ENCODE measurements around the gene KCNMB2. TPM values are rescaled to one million over a fixed set of nuclear protein-coding genes. Genes with fewer than 3 reads are reported as not detected.

KCNMB2 gene
- total and polyA plus RNA-seq, 4 experiments from 2014 or later: not detected

GRCh38 chr3:178520451-178520850, 15.8 kb upstream of the KCNMB2 start:
- Histone ChIP-seq H3K27me3 (ENCODE audit: insufficient read depth, low read length) (no peaks in the 10 kb centered on the region), H3K4me3 (ENCODE audit: low read length in 2 of 2) (no peak overlapping the region), H3K4me1 (ENCODE audit: insufficient read depth, low read length) (no peaks in the 10 kb centered on the region), H3K9me3 (ENCODE audit: control insufficient read depth in 1 of 2, low read length in 2 of 2) (no peaks in the 10 kb centered on the region), H3K36me3 (ENCODE audit: insufficient read depth, low read length) (no peaks in the 10 kb centered on the region), H3K27ac (ENCODE audit: low read depth, low read length) (no peak overlapping the region)
- no peak for DNase-seq
- Mint-ChIP-seq H3K36me3 (no peaks in the 10 kb centered on the region), H3K4me3 (no peak overlapping the region), H3K9me3 (peaks cover 0 to 3% (median 0%) of the 10 kb centered on the region in 8 donors), H3K27ac (no peak overlapping the region), H3K4me1 (no peaks in the 10 kb centered on the region), H3K27me3 (peaks cover 1 to 7% of the 10 kb centered on the region in 2 donors)
- ChIA-PET POLR2A (ENCODE audit: partially characterized antibody) (no interaction called here), CTCF (ENCODE audit: partially characterized antibody) (no interaction called here)
- intact Hi-C loops (cut with micrococcal nuclease): no loop called here

GRCh38 chr3:178522200-178523052, 13.8 kb upstream of the KCNMB2 start:
- H3K9me3 ChIP-seq (ENCODE audit: control insufficient read depth in 1 of 2, low read length in 2 of 2): no peaks in the 10 kb centered on the region
- intact Hi-C loops (cut with micrococcal nuclease): no loop called here
- POLR2A ChIA-PET (ENCODE audit: partially characterized antibody): interaction anchor here (0.6 kb wide), 1 partner anchor 356 kb away, joined by 3 read pairs; no protein-coding TSS in a partner anchor
- Mint-ChIP-seq H3K36me3 (no peaks in the 10 kb centered on the region), H3K27ac (no peak overlapping the region), H3K9me3 (peaks cover 0 to 3% (median 0%) of the 10 kb centered on the region in 8 donors), H3K4me1 (no peaks in the 10 kb centered on the region), H3K4me3 (no peak overlapping the region), H3K27me3 (peaks cover 1 to 6% of the 10 kb centered on the region in 2 donors)
- no peaks in the 10 kb centered on the region for H3K27me3 ChIP-seq (ENCODE audit: insufficient read depth, low read length)
- no peak overlapping the region for H3K27ac ChIP-seq (ENCODE audit: low read depth, low read length)
- H3K4me1 ChIP-seq (ENCODE audit: insufficient read depth, low read length): no peaks in the 10 kb centered on the region
- H3K36me3 ChIP-seq (ENCODE audit: insufficient read depth, low read length): no peaks in the 10 kb centered on the region
- H3K4me3 ChIP-seq (ENCODE audit: low read length in 2 of 2): no peak overlapping the region
- no peak for DNase-seq
- CTCF ChIA-PET (ENCODE audit: partially characterized antibody): no interaction called here

- POLR2A ChIA-PET (ENCODE audit: partially characterized antibody): no interaction called here
- Mint-ChIP-seq H3K4me1 (no peaks in the 10 kb centered on the region), H3K27ac (no peak overlapping the region), H3K36me3 (no peaks in the 10 kb centered on the region), H3K27me3 (peaks cover 0 to 3% of the 10 kb centered on the region in 2 donors), H3K4me3 (no peak overlapping the region), H3K9me3 (no peaks in the 10 kb centered on the region)
- CTCF ChIA-PET (ENCODE audit: partially characterized antibody): interaction anchor here (1.0 kb wide), 1 partner anchor 139 kb away, joined by 4 read pairs; no protein-coding TSS in a partner anchor
- Histone ChIP-seq H3K9me3 (ENCODE audit: control insufficient read depth in 1 of 2, low read length in 2 of 2) (no peaks in the 10 kb centered on the region), H3K4me3 (ENCODE audit: low read length in 2 of 2) (no peak overlapping the region), H3K36me3 (ENCODE audit: insufficient read depth, low read length) (no peaks in the 10 kb centered on the region), H3K27ac (ENCODE audit: low read depth, low read length) (no peak overlapping the region), H3K4me1 (ENCODE audit: insufficient read depth, low read length) (no peaks in the 10 kb centered on the region), H3K27me3 (ENCODE audit: insufficient read depth, low read length) (no peaks in the 10 kb centered on the region)
- no peak for DNase-seq
- intact Hi-C loops (cut with micrococcal nuclease): no loop called here
Measured at GRCh38 chr3:178525251-178525650, 11.0 kb upstream of the KCNMB2 start.

- Histone ChIP-seq H3K27me3 (ENCODE audit: insufficient read depth, low read length) (no peaks in the 10 kb centered on the region), H3K4me1 (ENCODE audit: insufficient read depth, low read length) (no peaks in the 10 kb centered on the region), H3K27ac (ENCODE audit: low read depth, low read length) (no peak overlapping the region), H3K9me3 (ENCODE audit: control insufficient read depth in 1 of 2, low read length in 2 of 2) (no peaks in the 10 kb centered on the region), H3K4me3 (ENCODE audit: low read length in 2 of 2) (no peak overlapping the region), H3K36me3 (ENCODE audit: insufficient read depth, low read length) (no peaks in the 10 kb centered on the region)
- ChIA-PET POLR2A (ENCODE audit: partially characterized antibody) (no interaction called here), CTCF (ENCODE audit: partially characterized antibody) (interaction anchor here (1.0 kb wide), 1 partner anchor 140 kb away, joined by 4 read pairs; no protein-coding TSS in a partner anchor)
- DNase-seq: no peak
- Mint-ChIP-seq H3K4me1 (no peaks in the 10 kb centered on the region), H3K4me3 (no peak overlapping the region), H3K27me3 (peaks cover 0 to 3% of the 10 kb centered on the region in 2 donors), H3K9me3 (peaks cover 0 to 5% (median 0%) of the 10 kb centered on the region in 8 donors), H3K27ac (no peak overlapping the region), H3K36me3 (no peaks in the 10 kb centered on the region)
- intact Hi-C loops (cut with micrococcal nuclease): no loop called here
Measured at GRCh38 chr3:178526291-178526690, 9.9 kb upstream of the KCNMB2 start.

- no peak overlapping the region for H3K27ac Mint-ChIP-seq
- POLR2A ChIA-PET (ENCODE audit: partially characterized antibody): no interaction called here
- Histone ChIP-seq H3K27ac (ENCODE audit: low read depth, low read length) (no peak overlapping the region), H3K4me1 (ENCODE audit: insufficient read depth, low read length) (no peaks in the 10 kb centered on the region), H3K36me3 (ENCODE audit: insufficient read depth, low read length) (no peaks in the 10 kb centered on the region), H3K4me3 (ENCODE audit: low read length in 2 of 2) (no peak overlapping the region), H3K27me3 (ENCODE audit: insufficient read depth, low read length) (no peaks in the 10 kb centered on the region), H3K9me3 (ENCODE audit: control insufficient read depth in 1 of 2, low read length in 2 of 2) (no peaks in the 10 kb centered on the region)
- no peaks in the 10 kb centered on the region for H3K36me3 Mint-ChIP-seq
- H3K9me3 Mint-ChIP-seq: peaks cover 0 to 6% (median 1%) of the 10 kb centered on the region in 8 donors
- CTCF ChIA-PET (ENCODE audit: partially characterized antibody): no interaction called here
- intact Hi-C loops (cut with micrococcal nuclease): no loop called here
- no peak for DNase-seq
- H3K27me3 Mint-ChIP-seq: peaks cover 2 to 3% of the 10 kb centered on the region in 2 donors
- H3K4me1 Mint-ChIP-seq: no peaks in the 10 kb centered on the region
- no peak overlapping the region for H3K4me3 Mint-ChIP-seq
Measured at GRCh38 chr3:178527981-178528380, 8.3 kb upstream of the KCNMB2 start.

GRCh38 chr3:178529606-178530225, 6.5 kb upstream of the KCNMB2 start:
- ChIA-PET CTCF (ENCODE audit: partially characterized antibody) (no interaction called here), POLR2A (ENCODE audit: partially characterized antibody) (no interaction called here)
- Histone ChIP-seq H3K36me3 (ENCODE audit: insufficient read depth, low read length) (no peaks in the 10 kb centered on the region), H3K27ac (ENCODE audit: low read depth, low read length) (no peak overlapping the region), H3K4me3 (ENCODE audit: low read length in 2 of 2) (no peak overlapping the region), H3K27me3 (ENCODE audit: insufficient read depth, low read length) (no peaks in the 10 kb centered on the region), H3K4me1 (ENCODE audit: insufficient read depth, low read length) (no peaks in the 10 kb centered on the region), H3K9me3 (ENCODE audit: control insufficient read depth in 1 of 2, low read length in 2 of 2) (no peaks in the 10 kb centered on the region)
- H3K4me1 Mint-ChIP-seq: no peaks in the 10 kb centered on the region
- intact Hi-C loops (cut with micrococcal nuclease): no loop called here
- no peak overlapping the region for H3K4me3 Mint-ChIP-seq
- DNase-seq: no peak
- no peak overlapping the region for H3K27ac Mint-ChIP-seq
- peaks cover 0 to 6% (median 2%) of the 10 kb centered on the region in 8 donors for H3K9me3 Mint-ChIP-seq
- H3K36me3 Mint-ChIP-seq: no peaks in the 10 kb centered on the region
- peaks cover 10 to 11% of the 10 kb centered on the region in 2 donors for H3K27me3 Mint-ChIP-seq

- Mint-ChIP-seq H3K9me3 (peaks cover 0 to 6% (median 2%) of the 10 kb centered on the region in 8 donors), H3K27me3 (peaks cover 20 to 22% of the 10 kb centered on the region in 2 donors), H3K4me1 (peaks cover 0 to 8% (median 6%) of the 10 kb centered on the region in 4 donors), H3K36me3 (no peaks in the 10 kb centered on the region), H3K4me3 (no peak overlapping the region), H3K27ac (no peak overlapping the region)
- no peak for DNase-seq
- Histone ChIP-seq H3K27me3 (ENCODE audit: insufficient read depth, low read length) (no peaks in the 10 kb centered on the region), H3K4me1 (ENCODE audit: insufficient read depth, low read length) (peaks cover 3% of the 10 kb centered on the region), H3K36me3 (ENCODE audit: insufficient read depth, low read length) (no peaks in the 10 kb centered on the region), H3K27ac (ENCODE audit: low read depth, low read length) (no peak overlapping the region), H3K9me3 (ENCODE audit: control insufficient read depth in 1 of 2, low read length in 2 of 2) (no peaks in the 10 kb centered on the region), H3K4me3 (ENCODE audit: low read length in 2 of 2) (no peak overlapping the region)
- POLR2A ChIA-PET (ENCODE audit: partially characterized antibody): no interaction called here
- CTCF ChIA-PET (ENCODE audit: partially characterized antibody): no interaction called here
- intact Hi-C loops (cut with micrococcal nuclease): no loop called here
Measured at GRCh38 chr3:178532476-178532875, 3.8 kb upstream of the KCNMB2 start.
